NCI-H2196 treated with DMSO at 0.1 percent for 48 hours (cell line): Measurements from ENCODE around the gene MTHFSD.

ENCODE experiments used
- DNase-seq: peaks from one replicate; lab custom pipeline; 2025; ENCODE audit not compliant: unreplicated experiment; lab: John Stamatoyannopoulos, UW

MTHFSD gene

DNA sequence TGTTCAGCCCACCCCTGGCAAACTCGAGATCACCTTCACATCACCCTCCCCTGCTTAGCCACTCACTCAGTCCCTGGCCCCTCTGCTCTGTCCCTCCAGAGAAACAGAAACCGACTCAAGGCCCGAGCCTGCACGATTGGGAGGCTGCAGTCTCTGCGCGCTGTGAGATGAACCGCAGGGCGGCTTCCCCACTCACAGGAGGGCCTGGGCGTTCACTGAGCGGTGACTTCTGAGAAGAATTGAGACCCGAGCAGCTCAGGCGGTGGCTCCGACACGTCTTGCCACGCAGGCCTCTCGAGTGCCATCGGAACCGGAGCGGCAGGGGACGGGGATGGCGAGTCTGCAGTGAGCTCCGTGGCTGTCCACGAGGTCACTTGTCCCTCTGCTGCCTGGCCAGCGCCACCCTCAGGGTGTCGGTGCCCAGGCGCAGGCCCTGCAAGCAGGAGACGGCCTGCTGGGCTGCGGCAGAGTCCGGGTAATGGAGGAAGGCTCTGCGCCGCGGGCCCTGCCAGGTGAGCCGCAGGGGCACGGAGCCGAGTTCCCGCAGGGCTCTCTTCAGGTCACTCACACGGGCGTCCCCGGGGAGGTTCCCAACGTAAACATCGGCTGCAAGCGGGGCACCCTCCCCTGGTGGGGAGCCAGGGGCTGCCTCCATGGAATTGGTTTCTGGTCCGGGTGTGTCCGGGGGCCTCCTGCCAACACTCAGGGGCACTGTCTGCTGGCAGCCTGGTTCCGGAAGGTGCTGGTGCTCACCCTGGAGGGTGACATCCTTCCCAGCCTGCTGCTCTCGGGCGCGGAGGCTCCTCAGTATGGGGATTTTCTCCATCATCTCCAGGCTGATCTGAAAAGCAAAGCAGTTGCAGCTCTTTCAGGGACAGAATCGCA lies 23.2 kb downstream of the MTHFSD start:
- no peak for DNase-seq

DNA sequence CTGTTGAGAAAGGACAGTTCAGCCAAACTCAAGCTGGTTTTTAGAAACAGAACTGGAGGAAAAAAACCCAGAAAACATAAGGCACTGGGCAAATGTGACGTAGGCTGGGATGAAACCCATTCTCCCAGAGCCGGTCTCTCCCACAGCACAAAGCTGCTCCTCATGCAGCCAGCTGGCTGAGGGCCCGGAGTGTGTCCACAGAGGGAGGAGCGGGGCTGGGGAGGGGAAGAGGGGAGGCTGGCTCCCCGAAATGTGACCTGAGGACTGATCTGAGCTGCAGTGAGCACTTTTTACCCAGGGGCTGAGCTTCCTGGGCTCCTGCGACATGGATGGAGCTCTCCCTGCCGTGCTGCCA lies 23.9 kb downstream of the MTHFSD start:
- DNase-seq, result no peak

DNA sequence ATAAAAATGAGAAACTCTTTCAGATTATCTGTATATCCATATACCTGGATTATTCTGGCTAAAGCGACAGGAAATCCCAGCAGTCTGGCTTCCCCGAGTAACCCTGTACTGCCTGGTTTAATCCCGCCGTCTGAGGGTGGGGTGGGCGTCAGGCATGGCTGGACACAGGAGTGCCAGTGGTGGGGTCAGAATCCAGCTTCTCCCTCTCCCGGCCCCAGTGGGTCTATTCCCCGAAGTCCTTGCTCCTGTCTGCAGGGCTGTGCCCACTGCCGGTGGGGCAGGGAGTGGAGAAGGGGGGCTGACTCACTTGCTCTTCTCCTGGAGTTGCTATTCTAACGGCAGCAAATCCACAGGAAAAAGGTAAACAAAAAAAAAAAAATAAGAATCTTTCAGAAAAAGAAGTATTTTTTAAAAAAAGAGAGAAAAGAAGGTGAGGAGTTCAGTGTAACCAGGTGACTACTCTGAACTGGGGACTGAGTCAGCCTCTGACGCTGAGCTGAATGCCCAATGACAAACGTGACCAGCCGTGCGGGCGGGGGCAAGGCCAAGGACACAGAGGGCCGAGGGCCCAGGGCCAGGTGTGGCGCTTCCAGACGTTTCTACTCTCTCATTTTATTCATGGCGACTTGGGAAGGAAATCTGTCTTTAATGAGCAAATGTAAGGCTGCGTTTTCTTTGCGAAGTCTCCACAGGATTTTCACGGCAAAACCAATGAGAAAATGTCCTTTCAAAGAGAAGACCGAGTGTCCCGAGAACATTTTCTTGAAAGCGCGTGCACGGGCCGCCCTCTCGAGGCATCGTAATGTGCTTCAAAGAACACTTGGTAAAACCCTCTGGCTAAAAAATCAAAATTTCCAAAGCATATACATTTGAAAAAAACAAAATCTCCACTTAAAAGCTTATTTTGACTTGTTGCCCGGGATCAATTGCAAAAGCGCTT lies 24.5 kb downstream of the MTHFSD start:
- DNase-seq, result no peak

DNA sequence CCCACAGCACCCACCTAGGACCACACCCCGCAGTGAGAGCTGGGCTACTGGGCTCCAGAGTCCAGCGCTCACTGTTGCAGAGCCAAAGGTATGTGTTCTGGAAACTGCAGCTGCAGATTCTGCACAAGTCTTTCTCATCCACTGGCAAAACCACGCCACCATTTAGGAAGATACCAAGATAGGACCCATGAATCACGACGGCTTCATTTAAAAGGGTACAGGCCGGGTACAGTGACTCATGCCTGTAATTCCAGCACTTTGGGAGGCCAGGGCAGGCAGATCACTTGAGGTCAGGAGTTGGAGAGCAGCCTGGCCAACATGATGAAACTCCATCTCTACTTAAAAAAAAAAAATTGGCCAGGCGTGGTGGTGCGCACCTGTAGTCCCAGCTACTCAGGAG lies 25.9 kb downstream of the MTHFSD start:
- DNase-seq, result no peak

DNA sequence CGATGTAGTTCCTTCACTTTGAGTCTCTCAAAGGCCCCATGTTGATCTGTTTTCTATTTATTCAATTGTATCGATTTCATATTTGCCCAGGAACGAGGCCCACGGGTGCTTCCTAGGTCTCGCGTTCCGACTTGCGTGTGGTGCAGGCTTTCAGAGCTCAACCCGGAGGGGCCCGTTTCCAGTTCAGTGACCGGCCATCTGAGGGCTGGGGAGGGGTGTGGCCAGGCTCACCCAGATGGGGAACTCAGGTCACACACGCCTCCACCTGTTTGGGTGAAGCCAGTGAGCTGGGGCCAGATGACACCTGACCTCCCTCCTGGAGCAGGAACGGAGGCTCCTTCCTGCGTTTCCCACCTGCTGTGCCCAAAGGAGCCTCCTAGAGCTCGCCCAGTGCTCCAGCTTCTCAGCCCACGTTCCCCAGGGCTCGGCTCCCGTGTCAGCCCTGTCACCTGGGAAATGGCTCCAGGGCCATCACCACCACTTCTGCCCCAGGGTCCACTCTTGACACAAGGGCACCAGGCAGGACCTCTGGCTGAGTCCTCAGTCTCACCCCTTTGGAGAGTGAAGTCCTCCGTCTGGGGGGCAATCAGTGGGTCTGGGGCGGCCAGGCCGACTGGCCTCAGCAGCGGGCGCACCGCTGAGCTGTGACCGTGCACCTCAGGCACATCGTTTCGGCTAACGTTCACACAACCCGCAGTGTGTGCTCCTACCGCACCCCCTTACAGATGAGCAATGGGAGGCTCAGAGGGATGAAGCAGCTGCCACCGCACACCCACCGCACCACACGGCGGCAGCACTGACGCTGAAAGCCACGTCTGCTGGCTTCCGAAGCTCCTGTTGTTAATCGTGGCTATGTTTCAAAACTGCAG lies 26.7 kb downstream of the MTHFSD start:
- no peak for DNase-seq

DNA sequence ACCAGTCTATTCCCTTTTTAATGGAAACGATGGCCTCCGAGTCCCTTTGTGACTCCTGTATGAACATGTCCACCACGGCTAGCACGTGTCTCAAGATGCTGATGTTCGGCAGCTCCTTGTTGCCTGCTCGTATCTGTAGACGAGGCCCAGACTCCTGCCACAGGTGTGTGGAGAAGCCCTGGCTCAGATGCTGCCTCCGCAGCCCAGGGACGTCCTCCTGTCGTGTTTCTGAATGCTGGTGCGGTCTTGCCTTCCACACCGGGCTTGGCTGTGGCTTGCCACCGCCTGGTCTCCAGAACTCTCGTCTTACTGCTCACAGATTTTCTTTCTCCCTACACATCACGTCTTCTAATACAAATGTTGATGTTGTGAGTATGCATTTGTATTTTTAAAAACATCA lies 27.7 kb downstream of the MTHFSD start:
- no peak for DNase-seq

DNA sequence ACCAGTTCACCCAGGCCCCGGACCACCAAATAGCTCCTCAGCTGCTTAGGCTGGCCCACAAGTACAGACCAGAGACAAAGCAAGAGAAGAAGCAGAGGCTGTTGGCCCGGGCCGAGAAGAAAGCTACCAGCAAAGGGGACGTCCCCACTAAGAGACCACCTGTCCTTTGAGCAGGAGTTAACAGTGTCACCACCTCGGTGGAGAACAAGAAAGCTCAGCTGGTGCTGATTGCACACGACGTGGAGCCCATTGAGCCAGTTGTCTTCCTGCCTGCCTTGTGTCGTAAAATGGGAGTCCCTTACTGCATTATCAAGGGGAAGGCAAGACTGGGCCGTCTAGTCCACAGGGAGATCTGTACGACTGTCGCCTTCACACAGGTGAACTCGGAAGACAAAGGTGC lies 29.3 kb downstream of the MTHFSD start:
- DNase-seq, result no peak

DNA sequence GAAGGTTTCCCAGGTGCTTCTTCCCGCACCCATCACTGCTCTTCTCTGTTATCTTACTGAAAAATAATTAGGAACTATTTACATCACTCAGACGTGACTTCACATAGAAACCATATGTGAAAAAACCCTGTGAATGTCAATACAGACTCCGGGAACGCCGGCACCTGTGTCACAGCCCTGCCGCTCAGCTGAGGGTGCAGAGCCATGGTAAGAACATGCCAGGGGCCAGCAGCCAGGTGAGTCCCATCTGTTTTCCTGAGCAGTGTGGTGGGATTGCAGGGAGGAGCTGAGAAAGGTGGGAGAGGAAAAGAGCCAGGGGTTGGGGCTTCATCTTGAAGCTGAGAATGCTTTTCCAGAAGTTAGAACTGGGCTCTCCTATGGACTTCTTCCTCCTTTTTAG lies 31.0 kb downstream of the MTHFSD start:
- no peak for DNase-seq

DNA sequence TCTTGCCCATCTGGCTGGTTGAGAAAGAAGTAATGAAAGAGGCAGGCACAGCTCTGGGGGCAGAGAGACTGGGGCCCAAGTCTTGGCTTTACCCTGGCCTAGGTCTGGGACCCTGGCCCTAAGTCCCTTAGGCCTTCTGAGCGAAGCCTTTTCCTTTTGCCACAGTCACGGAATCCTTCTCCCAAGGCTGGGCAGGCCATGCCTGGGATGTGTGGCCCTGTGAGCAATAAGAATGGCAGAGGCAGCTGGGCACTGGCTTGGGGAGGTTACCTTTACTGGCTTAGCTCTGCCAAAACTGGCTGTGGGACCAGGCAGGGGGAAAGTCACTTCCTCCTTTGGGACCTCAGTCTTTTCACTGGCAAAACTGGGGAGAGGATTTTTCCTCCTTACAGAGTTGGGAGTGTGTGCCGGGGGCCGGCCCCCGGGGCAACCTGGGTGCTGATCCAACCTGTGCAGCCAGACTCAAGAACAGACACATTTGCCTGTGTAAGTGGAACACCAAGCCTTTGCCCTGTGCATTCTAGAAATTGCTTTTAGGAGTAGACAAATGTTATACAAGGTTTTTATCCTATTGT lies 31.8 kb downstream of the MTHFSD start:
- DNase-seq, result no peak

DNA sequence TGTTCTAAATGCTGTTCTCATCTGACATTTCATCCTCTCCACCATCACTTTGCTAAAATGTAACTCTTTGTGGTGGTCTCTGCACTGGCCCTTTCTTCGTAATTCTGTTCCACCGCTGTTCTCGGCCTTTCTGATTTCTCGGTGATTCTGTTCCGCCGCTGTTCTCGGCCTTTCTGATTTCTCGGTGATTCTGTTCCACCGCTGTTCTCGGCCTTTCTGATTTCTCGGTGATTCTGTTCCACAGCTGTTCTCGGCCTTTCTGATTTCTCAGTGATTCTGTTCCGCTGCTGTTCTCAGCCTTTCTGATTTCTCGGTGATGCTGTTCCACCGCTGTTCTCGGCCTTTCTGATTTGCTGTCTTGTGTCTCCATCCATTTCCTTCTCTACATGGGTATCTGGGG lies 32.4 kb downstream of the MTHFSD start:
- no peak for DNase-seq

DNA sequence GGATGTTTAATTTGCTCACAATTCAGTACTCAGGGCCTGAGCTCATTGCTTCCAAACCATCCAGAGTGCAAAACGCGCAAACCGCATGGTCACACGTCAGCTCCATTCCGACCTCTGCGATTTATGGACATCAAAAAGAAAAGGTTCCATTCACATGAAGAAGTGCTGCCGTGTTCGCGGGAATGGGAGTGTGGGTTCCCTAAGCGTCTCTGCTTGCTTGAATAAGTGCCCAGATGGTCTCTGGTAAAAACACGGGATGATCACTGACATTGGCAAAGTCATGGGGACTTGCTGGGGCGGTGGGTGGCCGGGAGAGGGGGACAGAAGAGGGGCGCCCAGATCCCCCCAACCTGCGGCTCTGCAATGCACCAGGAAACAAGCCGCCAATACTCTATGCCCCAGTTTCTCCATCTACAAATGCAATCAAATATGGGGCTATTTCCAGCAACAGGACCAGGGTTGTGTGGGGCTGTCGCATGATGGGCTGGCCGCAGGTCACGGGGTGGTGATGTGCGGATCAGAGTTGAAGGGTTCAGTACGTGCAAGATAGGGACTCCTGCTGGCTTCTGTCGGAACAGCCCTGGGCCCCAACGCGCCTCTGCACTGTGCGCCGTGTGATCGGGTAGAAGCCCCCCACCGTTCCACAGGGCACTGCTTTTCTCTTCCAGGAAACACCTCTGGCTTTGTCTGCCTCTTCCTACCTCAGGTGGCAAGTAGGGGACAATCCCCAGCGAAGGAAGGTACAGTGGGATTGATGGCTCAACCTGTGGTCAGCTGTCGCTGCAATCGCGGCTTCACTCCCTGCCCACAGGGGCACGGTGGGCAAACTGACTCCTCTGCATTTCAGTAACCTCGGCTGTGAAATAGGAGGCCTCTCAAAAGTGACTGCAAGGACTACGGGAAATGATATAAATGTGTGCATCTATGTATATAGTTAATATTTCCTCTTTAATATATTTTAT lies 33.5 kb downstream of the MTHFSD start:
- no peak for DNase-seq

DNA sequence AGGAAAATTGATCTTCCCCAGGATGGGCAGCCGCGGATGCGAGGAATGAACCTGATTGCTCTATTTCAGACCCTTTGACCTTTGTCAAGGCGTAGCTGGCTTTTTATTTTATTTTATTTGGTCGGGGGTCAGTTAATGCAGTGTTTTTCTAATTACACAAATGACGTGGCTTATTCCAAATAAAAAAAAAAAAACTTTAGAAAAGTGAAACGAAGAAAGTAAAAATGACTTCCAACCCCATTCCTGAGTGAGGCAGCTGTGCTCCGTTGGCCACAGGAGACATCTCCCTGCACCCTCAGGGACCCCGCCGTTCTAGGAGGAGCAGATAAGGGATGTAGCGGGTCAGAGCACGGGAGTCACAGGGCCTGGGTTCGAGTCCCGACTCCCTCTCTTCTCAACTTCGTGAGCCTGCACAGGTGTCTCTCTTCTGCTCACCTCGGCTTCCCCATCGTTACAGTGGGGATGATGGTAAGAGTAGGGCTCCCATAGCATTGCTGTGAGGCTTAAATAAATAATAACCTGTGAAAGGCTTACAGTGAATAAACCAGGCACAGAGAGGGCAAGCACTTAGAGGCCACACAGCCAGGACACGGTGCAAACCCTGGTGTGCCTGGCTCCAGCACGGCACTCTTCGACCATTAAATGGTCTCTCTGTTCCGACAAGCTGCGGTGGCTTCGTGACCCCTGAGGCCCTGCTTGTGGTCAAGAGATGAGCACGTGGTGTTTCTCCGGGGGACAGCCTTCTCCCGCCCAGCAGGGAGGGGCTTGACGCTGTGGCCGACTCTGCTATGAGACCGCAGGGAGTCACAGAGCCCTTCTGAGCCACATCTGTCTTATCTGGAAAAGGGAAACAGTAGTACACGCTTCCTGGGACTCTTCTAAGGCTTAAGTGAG lies 34.5 kb downstream of the MTHFSD start:
- DNase-seq, result no peak

DNA sequence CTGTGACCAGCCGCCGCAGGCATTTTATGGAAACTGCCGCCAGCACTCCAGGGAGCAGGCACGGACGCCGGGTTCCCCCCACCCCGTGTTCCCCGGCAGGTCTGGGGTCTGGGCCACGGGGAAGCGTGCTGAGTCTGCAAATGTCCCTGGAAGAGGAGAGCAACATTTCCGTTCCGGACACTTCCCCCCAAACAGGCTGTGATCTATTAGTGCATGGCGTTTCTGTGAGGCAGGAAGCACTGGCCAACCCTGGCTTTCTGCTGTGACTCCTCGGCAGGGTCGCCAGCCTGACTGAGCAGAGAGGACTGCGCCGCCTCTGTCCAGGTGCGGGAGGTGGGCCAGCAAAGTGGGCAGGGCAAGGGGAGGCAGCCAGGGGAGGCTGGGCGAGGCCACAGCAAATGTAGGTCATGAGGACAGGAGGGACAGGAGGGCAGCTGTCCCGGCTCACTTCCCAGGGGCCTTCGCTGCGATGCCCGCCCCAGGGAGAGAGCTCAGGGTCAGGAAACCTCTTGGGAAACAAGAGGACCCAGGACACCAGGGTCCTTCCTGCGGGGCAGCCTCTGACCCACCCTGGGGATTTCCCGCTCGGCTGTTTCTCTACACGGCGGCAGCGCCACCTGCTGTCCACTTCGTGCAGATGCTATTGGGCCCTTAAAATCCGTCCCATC lies 35.3 kb downstream of the MTHFSD start:
- DNase-seq, result no peak

DNA sequence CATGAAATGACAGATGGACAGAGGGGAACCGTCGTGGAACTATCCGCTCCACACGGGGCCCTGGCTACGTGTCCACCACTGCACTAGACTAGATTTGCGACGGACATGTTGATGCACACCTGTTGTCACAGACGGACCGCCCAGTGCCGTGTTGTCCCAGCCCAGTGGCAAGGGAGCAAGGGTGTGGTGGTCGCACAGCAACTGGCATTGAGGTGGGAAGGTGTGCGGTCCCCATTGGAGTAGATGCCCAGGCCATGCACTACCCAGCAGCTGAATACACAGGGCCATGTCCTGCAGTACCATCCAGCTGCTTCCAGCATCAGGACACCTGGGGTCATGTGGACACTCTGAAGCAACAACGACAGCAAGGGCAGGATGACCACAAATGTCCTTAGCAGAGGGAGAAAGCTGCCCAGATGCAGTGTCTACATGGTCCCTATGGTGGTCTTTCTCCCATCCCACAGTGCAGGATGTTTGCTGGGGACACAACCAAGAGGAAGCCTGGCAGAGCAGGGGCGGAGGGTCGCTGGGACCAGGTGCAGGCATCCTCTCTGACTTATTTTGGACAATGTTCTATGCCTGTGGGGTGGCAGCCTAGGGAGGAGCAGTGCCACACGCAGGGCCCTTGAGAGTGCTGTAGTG lies 35.9 kb downstream of the MTHFSD start:
- no peak for DNase-seq

DNA sequence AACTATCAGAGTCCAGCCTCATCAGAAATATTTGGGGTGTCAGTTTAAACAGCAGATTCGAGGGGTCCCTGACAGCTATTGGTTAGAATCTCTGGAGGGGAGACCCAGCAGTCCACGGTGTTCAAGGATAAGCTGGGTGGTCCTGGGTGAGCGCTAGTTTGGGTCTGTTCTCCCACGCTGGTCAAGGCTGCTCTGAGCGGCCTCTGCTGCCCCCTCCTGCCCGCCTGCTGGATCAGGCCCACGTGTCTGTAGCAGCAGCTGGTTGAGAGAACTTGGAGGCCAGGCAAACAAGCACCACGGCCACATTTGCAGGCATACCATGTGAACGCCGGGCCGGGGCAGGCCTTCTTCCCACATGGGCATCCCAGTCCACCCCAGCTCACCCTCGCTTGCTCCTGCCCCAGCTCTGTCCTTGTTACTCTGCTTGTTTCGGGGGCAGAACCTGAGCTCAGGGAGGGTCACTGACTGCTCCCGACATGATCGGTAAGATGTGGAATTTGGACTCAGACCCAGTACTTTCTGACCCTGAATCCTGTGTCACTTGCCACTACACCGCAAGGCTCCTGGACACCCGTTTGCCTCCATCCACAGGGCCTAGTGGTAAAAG lies 37.3 kb downstream of the MTHFSD start:
- DNase-seq, result no peak

DNA sequence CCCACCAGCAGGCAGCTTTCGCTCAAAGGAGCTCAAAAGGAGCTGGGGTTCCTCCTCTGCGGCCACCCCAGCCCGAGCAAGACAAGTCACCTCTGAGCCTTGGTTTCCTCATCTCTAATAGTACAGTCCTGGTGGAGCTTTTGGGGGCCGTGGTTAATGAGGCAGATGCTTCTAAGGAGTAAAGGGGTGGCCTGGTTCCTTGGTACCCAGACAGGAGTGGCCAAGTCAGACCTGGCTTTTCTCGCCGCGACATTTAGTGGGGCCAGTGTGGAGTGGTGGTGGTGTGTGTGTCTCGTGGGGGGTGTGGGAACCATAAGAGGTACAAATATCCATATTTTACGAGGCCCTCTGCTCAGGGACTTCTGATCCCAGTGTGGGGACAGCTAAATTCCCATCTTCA lies 38.0 kb downstream of the MTHFSD start:
- DNase-seq, result no peak

DNA sequence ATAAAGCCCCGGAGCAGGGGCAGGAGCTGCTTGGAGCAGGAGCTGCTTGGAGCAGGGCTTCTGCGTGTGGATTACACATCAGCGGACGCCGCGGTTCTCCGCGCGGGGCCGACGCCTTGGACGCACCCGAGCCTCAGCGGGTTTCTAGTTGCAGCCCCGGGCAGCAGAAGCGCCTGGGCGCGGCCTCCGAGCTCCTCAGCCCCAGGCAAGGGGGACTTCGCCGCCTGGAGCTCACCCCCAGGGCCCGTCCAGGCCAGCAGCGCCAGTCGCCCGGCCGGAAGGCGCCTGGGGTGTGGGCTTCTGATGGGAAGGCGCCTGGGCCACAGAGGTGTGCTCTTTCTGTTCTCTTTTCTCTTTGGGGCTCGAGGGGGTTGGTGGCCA lies 38.4 kb downstream of the MTHFSD start:
- no peak for DNase-seq
